Measurements from ENCODE around the gene RGS17.

DNA sequence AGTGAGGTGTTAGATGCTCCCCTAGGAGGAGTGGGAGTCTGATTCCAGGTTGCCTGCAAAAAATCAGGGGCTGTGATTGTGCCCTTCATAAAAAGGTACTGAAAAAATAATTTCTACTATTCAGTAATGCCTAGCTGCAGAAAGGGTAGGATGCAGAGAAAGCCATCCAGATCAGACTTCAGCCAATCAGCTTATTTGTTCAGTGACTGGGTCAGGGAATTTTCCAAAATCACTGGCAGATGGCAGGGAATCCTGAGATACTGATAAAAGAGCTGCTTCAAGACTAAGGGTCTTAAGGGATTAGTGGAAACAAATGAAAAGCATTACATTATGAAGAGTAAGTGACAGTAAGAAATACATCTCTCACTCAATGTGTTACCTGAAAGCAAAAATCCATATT lies 85.8 kb downstream of the RGS17 start:
- TF ChIP-seq, protein P1, sequence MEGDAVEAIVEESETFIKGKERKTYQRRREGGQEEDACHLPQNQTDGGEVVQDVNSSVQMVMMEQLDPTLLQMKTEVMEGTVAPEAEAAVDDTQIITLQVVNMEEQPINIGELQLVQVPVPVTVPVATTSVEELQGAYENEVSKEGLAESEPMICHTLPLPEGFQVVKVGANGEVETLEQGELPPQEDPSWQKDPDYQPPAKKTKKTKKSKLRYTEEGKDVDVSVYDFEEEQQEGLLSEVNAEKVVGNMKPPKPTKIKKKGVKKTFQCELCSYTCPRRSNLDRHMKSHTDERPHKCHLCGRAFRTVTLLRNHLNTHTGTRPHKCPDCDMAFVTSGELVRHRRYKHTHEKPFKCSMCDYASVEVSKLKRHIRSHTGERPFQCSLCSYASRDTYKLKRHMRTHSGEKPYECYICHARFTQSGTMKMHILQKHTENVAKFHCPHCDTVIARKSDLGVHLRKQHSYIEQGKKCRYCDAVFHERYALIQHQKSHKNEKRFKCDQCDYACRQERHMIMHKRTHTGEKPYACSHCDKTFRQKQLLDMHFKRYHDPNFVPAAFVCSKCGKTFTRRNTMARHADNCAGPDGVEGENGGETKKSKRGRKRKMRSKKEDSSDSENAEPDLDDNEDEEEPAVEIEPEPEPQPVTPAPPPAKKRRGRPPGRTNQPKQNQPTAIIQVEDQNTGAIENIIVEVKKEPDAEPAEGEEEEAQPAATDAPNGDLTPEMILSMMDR (IDR thresholded peaks at IDR 0.05), result no peak
- no peak for TF ChIP-seq POLR2A (IDR thresholded peaks at IDR 0.05)
